Spleen (tissue), 7 donors: ENCODE data around the gene PRCD.

Experiments used
- POLR2A ChIP-seq, 3 donors: fragments of 450-650 bp; IDR thresholded peaks; one replicate each; pipeline ENCODE4 v1.5.1; 2017; ENCODE audit warnings: antibody characterized with exemption in 3 of 3, mild to moderate bottlenecking in 1 of 3
- POLR2AphosphoS5 ChIP-seq, 3 donors: sonication (generic); formaldehyde crosslinking; IDR thresholded peaks; one replicate each; pipeline ENCODE4 v1.5.1; 2017; ENCODE audit warnings: antibody characterized with exemption in 3 of 3
- TF ChIP-seq, protein P1 (sequence below), 11 experiments: fragments of 200-600 bp in 7 of 11; fragments of 450-650 bp in 4 of 11; sonication (generic) in 4 of 11; IDR thresholded peaks in 8 of 11; conservative IDR thresholded peaks in 3 of 11; 1 replicate in 7 of 11; 2 replicates in 4 of 11; pipeline versions ENCODE4 v1.4.0 to v1.8.0; 2016 to 2021; ENCODE audit warnings: antibody characterized with exemption in 11 of 11, inconsistent platforms in 4 of 11, mild to moderate bottlenecking in 1 of 11
- donor health status: DM: no; HTN: no; CAD: no; lungs with moderate emphysema.
- donor health status: DM: no; HTN: no; CAD: no.
- donor health status: DM: no; HTN: no; CAD: no.

DNA sequence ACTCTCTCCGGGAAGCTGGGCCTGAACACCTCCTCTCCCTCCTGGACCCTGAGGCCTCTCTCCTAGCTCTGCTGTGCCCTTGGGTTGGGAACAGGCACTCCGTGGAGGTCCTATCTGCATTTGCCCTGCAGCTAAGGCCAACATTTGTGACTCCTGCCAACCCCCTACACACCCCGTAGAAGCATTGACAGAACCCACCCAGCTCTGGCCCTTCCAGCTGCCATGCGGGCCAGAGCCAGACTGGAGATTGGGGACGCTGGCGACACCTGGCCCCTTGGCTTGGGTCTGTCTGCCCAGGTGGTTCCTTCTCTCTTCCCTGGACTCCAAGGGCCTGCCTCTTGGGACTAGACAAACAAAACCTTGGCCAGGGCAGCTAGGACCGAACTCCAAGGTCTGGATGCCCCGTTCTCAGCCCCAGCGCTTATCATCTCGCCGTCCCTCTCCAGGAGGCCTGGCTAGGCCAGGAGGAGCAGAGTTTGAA lies 38.0 kb upstream of the PRCD start:
- no peak for TF ChIP-seq POLR2AphosphoS5 (IDR thresholded peaks at IDR 0.05)
- TF ChIP-seq, protein P1, sequence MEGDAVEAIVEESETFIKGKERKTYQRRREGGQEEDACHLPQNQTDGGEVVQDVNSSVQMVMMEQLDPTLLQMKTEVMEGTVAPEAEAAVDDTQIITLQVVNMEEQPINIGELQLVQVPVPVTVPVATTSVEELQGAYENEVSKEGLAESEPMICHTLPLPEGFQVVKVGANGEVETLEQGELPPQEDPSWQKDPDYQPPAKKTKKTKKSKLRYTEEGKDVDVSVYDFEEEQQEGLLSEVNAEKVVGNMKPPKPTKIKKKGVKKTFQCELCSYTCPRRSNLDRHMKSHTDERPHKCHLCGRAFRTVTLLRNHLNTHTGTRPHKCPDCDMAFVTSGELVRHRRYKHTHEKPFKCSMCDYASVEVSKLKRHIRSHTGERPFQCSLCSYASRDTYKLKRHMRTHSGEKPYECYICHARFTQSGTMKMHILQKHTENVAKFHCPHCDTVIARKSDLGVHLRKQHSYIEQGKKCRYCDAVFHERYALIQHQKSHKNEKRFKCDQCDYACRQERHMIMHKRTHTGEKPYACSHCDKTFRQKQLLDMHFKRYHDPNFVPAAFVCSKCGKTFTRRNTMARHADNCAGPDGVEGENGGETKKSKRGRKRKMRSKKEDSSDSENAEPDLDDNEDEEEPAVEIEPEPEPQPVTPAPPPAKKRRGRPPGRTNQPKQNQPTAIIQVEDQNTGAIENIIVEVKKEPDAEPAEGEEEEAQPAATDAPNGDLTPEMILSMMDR (IDR thresholded peaks at IDR 0.05 in 8 of 11, conservative IDR thresholded peaks at IDR 0.05 in 3 of 11): no peak
- no peak for TF ChIP-seq POLR2A (IDR thresholded peaks at IDR 0.05)
